Measurements from ENCODE around the gene LASP1. TPM values are rescaled to one million over a fixed set of nuclear protein-coding genes. Genes with fewer than 3 reads are reported as not detected.
A peak's percentile ranks its signal among the peaks of the same experiment; 100 is the strongest.

LASP1 gene
- total and polyA plus RNA-seq, 2 experiments from 2014 or later, result 48.7 to 173 TPM

GRCh38 chr17:38897176-38897575 lies 27.3 kb downstream of the LASP1 start (continued):
- TF ChIP-seq REST (IDR thresholded peaks at IDR 0.05; ENCODE audit: unreplicated experiment) (no peak), JUNB (IDR thresholded peaks at IDR 0.05; ENCODE audit: unreplicated experiment) (no peak), EZH2phosphoT487 (IDR thresholded peaks at IDR 0.05; ENCODE audit: unreplicated experiment) (no peak), POLR2AphosphoS5 (IDR thresholded peaks at IDR 0.05; ENCODE audit: low read depth) (no peak), CTCF (conservative IDR thresholded peaks at IDR 0.05; ENCODE audit: low read depth in 2 of 2) (no peak), ZNF331 (CRISPR knock-in tag; IDR thresholded peaks at IDR 0.05; ENCODE audit: low read depth) (no peak), ETS1 (IDR thresholded peaks at IDR 0.05) (no peak)

GRCh38 chr17:38897671-38898290 lies 27.9 kb downstream of the LASP1 start:
- H3K27me3 Mint-ChIP-seq (ENCODE audit: insufficient read depth, low read depth, poor library complexity), result peaks cover 4% of the 10 kb centered on the region
- H4K20me1 ChIP-seq (replicated peaks; ENCODE audit: insufficient read depth), result no peaks in the 10 kb centered on the region; the same call in 1 of the 2 replicates
- no peaks in the 10 kb centered on the region for H3K36me3 ChIP-seq (ENCODE audit: insufficient read depth)
- peaks cover 6% of the 10 kb centered on the region; the same call in 1 of the 2 replicates for H3K79me2 ChIP-seq (replicated peaks; ENCODE audit: insufficient read depth)
- H3K4me3 Mint-ChIP-seq, result no peak overlapping the region
- no peak for ATAC-seq
- no peaks in the 10 kb centered on the region for H3K27me3 ChIP-seq (ENCODE audit: insufficient read depth)
- no peak overlapping the region for H2AFZ ChIP-seq
- H3K9me3 Mint-ChIP-seq, result no peaks in the 10 kb centered on the region
- no peaks in the 10 kb centered on the region for H3K9me2 ChIP-seq (ENCODE audit: insufficient read depth)
- peaks cover 40% of the 10 kb centered on the region for H3K4me1 Mint-ChIP-seq
- H3K4me1 ChIP-seq (ENCODE audit: insufficient read depth), result peaks cover 35% of the 10 kb centered on the region
- no peak overlapping the region for H3K4me2 ChIP-seq
- peaks cover 36% of the 10 kb centered on the region for H3K36me3 Mint-ChIP-seq (ENCODE audit: low read depth)
- H3K27ac ChIP-seq (ENCODE audit: low read depth), result 0 out of 2 replicates have a peak overlapping the region, but pooled peaks have one; percentile 19
- H3F3A ChIP-seq (replicated peaks; ENCODE audit: low read depth), result 0 out of 2 replicates have a peak, but pooled peaks cover 14% of the 10 kb centered on the region
- DNase-seq (ENCODE audit: low spot score), result no peak
- H3K27ac Mint-ChIP-seq, result 0 out of 2 replicates have a peak overlapping the region, but pooled peaks have one; percentile 77
- H3K4me3 ChIP-seq, result no peak overlapping the region
- no peak for TF ChIP-seq REST (IDR thresholded peaks at IDR 0.05; ENCODE audit: unreplicated experiment)
- no peak for TF ChIP-seq NANOG (IDR thresholded peaks at IDR 0.05; ENCODE audit: borderline replicate concordance)
- TF ChIP-seq EZH2 (IDR thresholded peaks at IDR 0.05; ENCODE audit: low read depth, unreplicated experiment), result no peak
- TF ChIP-seq POLR2AphosphoS5 (IDR thresholded peaks at IDR 0.05; ENCODE audit: low read depth), result no peak
- TF ChIP-seq CREB1 (CRISPR knock-in tag; IDR thresholded peaks at IDR 0.05; ENCODE audit: low read depth), result no peak
- TF ChIP-seq STAT1 (IDR thresholded peaks at IDR 0.05; ENCODE audit: unreplicated experiment), result no peak
- no peak for TF ChIP-seq ZNF331 (CRISPR knock-in tag; IDR thresholded peaks at IDR 0.05; ENCODE audit: low read depth)

Data from GM23338 (cell line).